SU-DHL-6 (cell line): ENCODE results near the gene SMAD7.

Source experiments
- H2AFZ ChIP-seq: fragments of 200-600 bp; sonication (generic); 2 replicates; pipeline ENCODE4 v1.6.1; 2014; ENCODE audit warnings: low read depth, mild to moderate bottlenecking, moderate library complexity, mixed read lengths, antibody characterized with exemption, low read length; ENCODE audit not compliant: severe bottlenecking
- H3F3A ChIP-seq: fragments of 200-600 bp; shearing (Covaris generic); 2 replicates; pipeline ENCODE4 v1.6.0; 2016; ENCODE audit warnings: antibody characterized with exemption, mild to moderate bottlenecking; ENCODE audit not compliant: insufficient read depth
- H3K27ac ChIP-seq: fragments of 200-600 bp; sonication (generic); 2 replicates; pipeline ENCODE4 v1.5.1; 2016; ENCODE audit warnings: low read depth, mild to moderate bottlenecking, low read length, moderate library complexity, mixed read lengths
- H3K27me3 ChIP-seq: fragments of 200-600 bp; sonication (generic), shearing (Covaris generic); 2 replicates; pipeline ENCODE4 v1.6.0; 2014; ENCODE audit warnings: mild to moderate bottlenecking, low read length
- H3K36me3 ChIP-seq: fragments of 200-600 bp; sonication (generic); 2 replicates; pipeline ENCODE4 v1.6.1; 2014; ENCODE audit warnings: mild to moderate bottlenecking, low read length, mixed read lengths
- H3K4me2 ChIP-seq: fragments of 300-600, 200-600 bp; shearing (Covaris generic), sonication (generic); 2 replicates; pipeline ENCODE4 v1.6.0; 2014; ENCODE audit warnings: low read length, low read depth, mild to moderate bottlenecking; ENCODE audit not compliant: poor library complexity, severe bottlenecking
- H3K4me3 ChIP-seq: fragments of 200-600 bp; sonication (generic); 2 replicates; pipeline ENCODE4 v1.5.1; 2014; ENCODE audit warnings: antibody characterized with exemption, low read length, mild to moderate bottlenecking, mixed read lengths; ENCODE audit not compliant: insufficient read depth, poor library complexity, severe bottlenecking
- H3K79me2 ChIP-seq: fragments of 200-600 bp; sonication (generic); 2 replicates; pipeline ENCODE4 v1.6.1; 2014; ENCODE audit warnings: mild to moderate bottlenecking, low read length, moderate library complexity; ENCODE audit not compliant: insufficient read depth
- H3K9ac ChIP-seq: fragments of 200-600 bp; sonication (generic); 2 replicates; pipeline ENCODE4 v1.7.0; 2014; ENCODE audit warnings: mild to moderate bottlenecking, low read length
- H3K9me2 ChIP-seq: fragments of 200-600 bp; sonication (generic); replicated peaks from 2 replicates; pipeline ENCODE4 v1.6.1; 2014; ENCODE audit warnings: low read length; ENCODE audit not compliant: insufficient read depth
- H3K9me3 ChIP-seq: fragments of 200-600 bp; sonication (generic); 2 replicates; pipeline ENCODE4 v1.6.1; 2014; ENCODE audit warnings: low read length, mixed read lengths; ENCODE audit not compliant: insufficient read depth
- H4K20me1 ChIP-seq: fragments of 200-600 bp; sonication (generic); 2 replicates; pipeline ENCODE4 v1.6.1; 2014; ENCODE audit warnings: low read depth, mild to moderate bottlenecking, antibody characterized with exemption, low read length, moderate library complexity, mixed read lengths
- CTCF ChIP-seq: fragments of 200-600 bp; sonication (generic); IDR thresholded peaks from one replicate; pipeline ENCODE4 v1.5.1; 2017; ENCODE audit warnings: antibody characterized with exemption, mild to moderate bottlenecking, low read length, moderate library complexity; ENCODE audit not compliant: insufficient read depth, poor library complexity, severe bottlenecking
- EZH2phosphoT487 ChIP-seq: fragments of 200-600 bp; sonication (generic), shearing (Covaris generic); conservative IDR thresholded peaks from 2 replicates; pipeline ENCODE4 v1.6.1; 2018; ENCODE audit warnings: mild to moderate bottlenecking, antibody characterized with exemption, low read length, moderate library complexity, mixed read lengths

The SMAD7 gene

GRCh38 chr18:48947560-48947959, 3.2 kb downstream of the SMAD7 start:
- peak overlapping the region; percentile 69 for H3K4me2 ChIP-seq
- no peak for TF ChIP-seq CTCF
- no peak for TF ChIP-seq EZH2phosphoT487
- peak overlapping the region; percentile 62 for H3K9ac ChIP-seq
- H3F3A ChIP-seq: peaks cover 13% of the 10 kb centered on the region
- H3K79me2 ChIP-seq: 0 out of 2 replicates have a peak, but pooled peaks cover 8% of the 10 kb centered on the region
- H3K9me2 ChIP-seq: no peaks in the 10 kb centered on the region
- H3K27me3 ChIP-seq: no peaks in the 10 kb centered on the region
- no peak overlapping the region for H2AFZ ChIP-seq
- H4K20me1 ChIP-seq: peaks cover 9% of the 10 kb centered on the region; the same call in 1 of the 2 replicates
- peak overlapping the region; percentile 55 for H3K4me3 ChIP-seq
- no peak overlapping the region for H3K27ac ChIP-seq
- H3K36me3 ChIP-seq: 0 out of 2 replicates have a peak, but pooled peaks cover 5% of the 10 kb centered on the region
- H3K9me3 ChIP-seq: no peaks in the 10 kb centered on the region

- Histone ChIP-seq H3K27ac (no peak overlapping the region), H3K36me3 (0 out of 2 replicates have a peak, but pooled peaks cover 5% of the 10 kb centered on the region), H3K4me3 (no peak overlapping the region), H3K4me2 (no peak overlapping the region), H3K9me2 (no peaks in the 10 kb centered on the region), H4K20me1 (peaks cover 9% of the 10 kb centered on the region; the same call in 1 of the 2 replicates), H3K9ac (no peak overlapping the region), H3K79me2 (0 out of 2 replicates have a peak, but pooled peaks cover 8% of the 10 kb centered on the region), H3K9me3 (no peaks in the 10 kb centered on the region), H2AFZ (no peak overlapping the region), H3F3A (peaks cover 8% of the 10 kb centered on the region), H3K27me3 (no peaks in the 10 kb centered on the region)
- TF ChIP-seq CTCF (no peak), EZH2phosphoT487 (no peak)
Measured at GRCh38 chr18:48947092-48947491, 3.7 kb downstream of the SMAD7 start.

- H3K4me3 ChIP-seq: no peak overlapping the region
- no peak overlapping the region for H2AFZ ChIP-seq
- H3K79me2 ChIP-seq: 0 out of 2 replicates have a peak, but pooled peaks cover 8% of the 10 kb centered on the region
- no peak overlapping the region for H3K9ac ChIP-seq
- H3K27ac ChIP-seq: no peak overlapping the region
- no peak overlapping the region for H3K4me2 ChIP-seq
- no peaks in the 10 kb centered on the region for H3K27me3 ChIP-seq
- H3K36me3 ChIP-seq: 0 out of 2 replicates have a peak, but pooled peaks cover 5% of the 10 kb centered on the region
- peaks cover 9% of the 10 kb centered on the region; the same call in 1 of the 2 replicates for H4K20me1 ChIP-seq
- H3F3A ChIP-seq: peaks cover 8% of the 10 kb centered on the region
- no peaks in the 10 kb centered on the region for H3K9me2 ChIP-seq
- no peaks in the 10 kb centered on the region for H3K9me3 ChIP-seq
- TF ChIP-seq CTCF (no peak), EZH2phosphoT487 (no peak)
Measured at GRCh38 chr18:48946329-48946835, 4.4 kb downstream of the SMAD7 start.
